ENCODE measurements around the gene SNAP25. TPM values are rescaled to one million over a fixed set of nuclear protein-coding genes. Genes with fewer than 3 reads are reported as not detected.

Gene SNAP25
- total RNA-seq, 1 donor from 2014 or later, result 0.60 TPM

- Mint-ChIP-seq H3K27me3 (ENCODE audit: low read depth) (peaks cover 10% of the 10 kb centered on the region), H3K4me3 (ENCODE audit: unreplicated experiment) (no peak overlapping the region), H3K9me3 (ENCODE audit: low read depth) (peaks cover 3% of the 10 kb centered on the region), H3K4me1 (ENCODE audit: low read depth) (no peaks in the 10 kb centered on the region), H3K36me3 (ENCODE audit: low read depth) (no peaks in the 10 kb centered on the region), H3K27ac (ENCODE audit: unreplicated experiment) (no peak overlapping the region)
- peak; percentile 68 for TF ChIP-seq CTCF (IDR thresholded peaks at IDR 0.05)
- no peak for DNase-seq (ENCODE audit: low spot score)
These were observed 38.9 kb upstream of the SNAP25 start for GRCh38 chr20:10179574-10180298.

GRCh38 chr20:10180651-10181235 lies 37.9 kb upstream of the SNAP25 start:
- no peak for TF ChIP-seq CTCF (IDR thresholded peaks at IDR 0.05)
- no peak overlapping the region for H3K4me3 Mint-ChIP-seq (ENCODE audit: unreplicated experiment)
- peaks cover 10% of the 10 kb centered on the region for H3K27me3 Mint-ChIP-seq (ENCODE audit: low read depth)
- no peaks in the 10 kb centered on the region for H3K36me3 Mint-ChIP-seq (ENCODE audit: low read depth)
- DNase-seq (ENCODE audit: low spot score), result no peak
- H3K27ac Mint-ChIP-seq (ENCODE audit: unreplicated experiment), result no peak overlapping the region
- H3K4me1 Mint-ChIP-seq (ENCODE audit: low read depth), result no peaks in the 10 kb centered on the region
- H3K9me3 Mint-ChIP-seq (ENCODE audit: low read depth), result peaks cover 12% of the 10 kb centered on the region

GRCh38 chr20:10185741-10186558 lies 32.7 kb upstream of the SNAP25 start:
- TF ChIP-seq CTCF (IDR thresholded peaks at IDR 0.05), result no peak
- no peak overlapping the region for H3K4me3 Mint-ChIP-seq (ENCODE audit: unreplicated experiment)

GRCh38 chr20:10190456-10190855 lies 28.2 kb upstream of the SNAP25 start:
- Mint-ChIP-seq H3K4me1 (ENCODE audit: low read depth) (no peaks in the 10 kb centered on the region), H3K4me3 (ENCODE audit: unreplicated experiment) (no peak overlapping the region), H3K36me3 (ENCODE audit: low read depth) (no peaks in the 10 kb centered on the region), H3K27me3 (ENCODE audit: low read depth) (peaks cover 24% of the 10 kb centered on the region), H3K27ac (ENCODE audit: unreplicated experiment) (no peak overlapping the region), H3K9me3 (ENCODE audit: low read depth) (peaks cover 22% of the 10 kb centered on the region)
- TF ChIP-seq CTCF (IDR thresholded peaks at IDR 0.05), result no peak
- no peak for DNase-seq (ENCODE audit: low spot score)

More at GRCh38 chr20:10185741-10186558, 32.7 kb upstream of the SNAP25 start:
- no peak overlapping the region for H3K27ac Mint-ChIP-seq (ENCODE audit: unreplicated experiment)
- H3K4me1 Mint-ChIP-seq (ENCODE audit: low read depth), result no peaks in the 10 kb centered on the region
- no peaks in the 10 kb centered on the region for H3K36me3 Mint-ChIP-seq (ENCODE audit: low read depth)
- DNase-seq (ENCODE audit: low spot score), result no peak
- H3K27me3 Mint-ChIP-seq (ENCODE audit: low read depth), result peaks cover 7% of the 10 kb centered on the region
- H3K9me3 Mint-ChIP-seq (ENCODE audit: low read depth), result peaks cover 20% of the 10 kb centered on the region

- H3K4me3 Mint-ChIP-seq (ENCODE audit: unreplicated experiment), result no peak overlapping the region
- no peaks in the 10 kb centered on the region for H3K4me1 Mint-ChIP-seq (ENCODE audit: low read depth)
- H3K27ac Mint-ChIP-seq (ENCODE audit: unreplicated experiment), result no peak overlapping the region
- no peaks in the 10 kb centered on the region for H3K36me3 Mint-ChIP-seq (ENCODE audit: low read depth)
- no peak for TF ChIP-seq CTCF (IDR thresholded peaks at IDR 0.05)
- H3K27me3 Mint-ChIP-seq (ENCODE audit: low read depth), result peaks cover 24% of the 10 kb centered on the region
- no peak for DNase-seq (ENCODE audit: low spot score)
- peaks cover 14% of the 10 kb centered on the region for H3K9me3 Mint-ChIP-seq (ENCODE audit: low read depth)
These were observed 26.5 kb upstream of the SNAP25 start for GRCh38 chr20:10192171-10192570.
